B cell (primary cell): ENCODE measurements around the gene TUBGCP4.
A peak's percentile ranks its signal among the peaks of the same experiment; 100 is the strongest.

Source experiments
- CTCF ChIP-seq: fragments of 200-600 bp; IDR thresholded peaks from one replicate; pipeline ENCODE4 v1.8.0; 2022; ENCODE audit warnings: antibody characterized with exemption, mild to moderate bottlenecking
- EZH2 ChIP-seq: IDR thresholded peaks from 2 replicates; pipeline ENCODE4 v1.6.1; 2012; ENCODE audit warnings: borderline replicate concordance, low read depth, mild to moderate bottlenecking, moderate library complexity, low read length; ENCODE audit not compliant: insufficient read depth, poor library complexity, severe bottlenecking

DNA sequence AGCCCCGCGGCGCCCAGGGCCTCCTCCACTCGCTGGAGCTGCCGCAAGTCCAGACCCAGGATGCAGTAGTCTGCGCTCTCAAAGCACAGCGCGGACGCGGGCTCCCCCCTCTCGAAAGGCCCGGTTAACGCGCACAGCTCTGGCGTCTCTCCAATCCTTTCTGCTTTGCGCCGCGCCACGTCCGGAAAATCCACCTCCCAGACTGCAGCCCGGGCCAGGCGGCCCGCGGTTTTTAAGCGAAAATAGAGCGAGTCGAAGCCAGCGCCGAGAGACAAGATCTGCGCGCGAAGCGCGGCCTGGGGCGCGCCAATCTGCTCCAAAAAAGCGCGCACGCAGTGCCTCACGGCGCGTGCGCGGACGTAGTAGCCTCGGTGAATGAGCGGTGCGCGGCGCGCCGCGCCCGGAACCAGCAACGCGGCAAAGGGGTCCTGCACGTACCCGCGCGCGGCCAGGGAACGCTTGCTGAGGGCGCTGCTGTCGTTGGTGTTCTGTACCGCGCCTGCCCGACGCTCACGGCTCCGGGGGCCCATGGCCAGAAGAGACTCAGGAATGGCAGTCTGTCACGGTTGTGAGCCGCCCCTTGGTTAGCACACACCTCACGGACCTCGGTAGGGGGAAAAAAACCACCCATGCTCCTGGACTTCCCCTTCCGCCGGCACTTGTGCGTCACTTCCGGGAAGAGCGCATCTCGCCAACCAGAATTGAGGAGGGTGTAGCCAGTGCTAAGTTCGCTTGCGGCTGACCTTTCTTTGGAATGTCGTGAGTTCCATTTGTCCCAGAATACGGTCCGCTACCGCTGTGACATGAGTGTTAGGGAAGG, 40.7 kb upstream of the TUBGCP4 start, which contains the start of gene LCMT2:
- TF ChIP-seq CTCF (peak; percentile 9), EZH2 (no peak)
